CD4-positive, alpha-beta T cell treated with Interferon gamma for 1 hour (primary cell): ENCODE data around the gene LGALS1.
A peak's percentile ranks its signal among the peaks of the same experiment; 100 is the strongest.
"Not testable (repeated sequence)": the region's sequence is repeated elsewhere in the genome, so short reads cannot be mapped to it uniquely, and the experiment has no call there.

Source experiments
- DNase-seq: peaks from one replicate; pipeline ENCODE4 v3.0.0-alpha.2; 2020

Gene LGALS1

DNA sequence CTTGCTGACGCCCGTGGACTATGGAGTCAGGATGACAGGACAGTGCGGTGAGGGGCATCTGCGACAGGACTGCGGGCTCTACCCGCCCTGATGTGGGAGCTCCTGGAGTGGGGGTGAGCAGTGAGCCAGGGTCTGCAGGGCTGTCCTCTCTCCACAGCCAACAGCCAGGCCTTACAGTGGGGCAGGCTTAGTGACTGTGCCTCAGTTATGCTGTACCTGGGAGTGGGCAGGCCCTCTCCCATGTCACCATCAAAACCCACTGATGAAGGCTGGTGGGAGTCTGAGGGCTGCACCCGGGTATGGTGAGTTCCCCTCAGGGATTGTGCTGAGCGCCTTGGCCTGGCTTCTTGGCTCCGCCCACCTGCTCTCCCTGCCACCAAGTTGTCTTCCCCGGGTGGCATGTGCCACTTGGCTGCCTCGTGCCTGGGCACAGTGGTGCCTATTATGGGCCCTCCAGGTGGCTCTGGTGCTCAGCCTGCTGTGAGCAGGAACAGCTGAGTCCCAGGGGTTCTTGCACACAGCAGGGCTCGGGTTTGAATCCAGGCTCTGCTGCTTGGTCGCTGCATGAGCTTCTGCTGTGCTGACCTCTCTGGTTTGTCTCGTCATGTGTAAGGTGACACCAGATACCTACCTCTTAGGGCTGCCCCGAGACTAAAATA, 17.3 kb downstream of the LGALS1 start:
- DNase-seq = no peak

DNA sequence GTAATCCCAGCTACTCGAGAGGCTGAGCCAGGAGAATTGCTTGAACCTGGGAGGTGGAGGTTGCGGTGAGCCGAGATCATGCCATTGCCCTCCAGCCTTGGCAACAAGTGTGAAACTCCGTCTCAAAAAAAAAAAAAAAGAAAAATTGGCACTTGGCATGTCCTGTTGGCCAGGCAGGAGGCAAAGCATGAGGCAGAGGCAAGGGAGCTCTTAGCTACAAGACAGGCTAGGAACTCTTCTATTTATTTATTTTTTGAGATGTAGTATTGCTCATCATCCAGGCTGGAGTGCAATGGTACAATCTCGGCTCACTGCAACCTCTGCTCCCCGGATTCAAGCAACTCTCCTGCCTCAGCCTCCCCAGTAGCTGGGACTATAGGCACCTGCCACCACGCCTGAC, 18.7 kb downstream of the LGALS1 start:
- not testable (repeated sequence) for DNase-seq

DNA sequence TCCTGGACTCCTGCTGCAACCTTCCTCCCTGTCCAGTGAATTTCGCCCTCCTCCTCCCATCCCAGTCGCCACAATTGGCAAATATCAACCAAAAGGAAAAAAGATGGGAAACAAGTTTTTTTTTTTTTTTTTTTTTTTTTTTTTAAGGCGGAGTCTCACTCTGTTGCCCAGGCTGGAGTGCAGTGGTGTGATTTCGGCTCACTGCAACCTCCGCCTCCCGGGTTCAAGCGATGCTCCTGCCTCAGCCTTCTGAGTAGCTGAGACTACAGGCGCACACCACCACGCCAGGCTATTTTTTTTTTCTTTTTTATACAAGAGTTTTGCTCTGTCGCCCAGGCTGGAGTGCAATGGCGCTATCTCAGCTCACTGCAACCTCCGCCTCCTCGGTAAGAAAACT, 20.8 kb downstream of the LGALS1 start:
- not testable (repeated sequence) for DNase-seq

GRCh38 chr22:37696657-37697537, 21.5 kb downstream of the LGALS1 start, which contains the start of gene TRIOBP:
TRIOBP (plus strand) TSS chr22:37697048; CDS start chr22:37701366, 4,318 bp downstream.
- DNase-seq = peak; percentile 86

- DNase-seq = no peak
Measured at GRCh38 chr22:37697538-37697835, 22.1 kb downstream of the LGALS1 start.

GRCh38 chr22:37701141-37701786, 25.8 kb downstream of the LGALS1 start:
- DNase-seq = no peak

GRCh38 chr22:37703906-37704305, 28.5 kb downstream of the LGALS1 start:
- DNase-seq = no peak

DNA sequence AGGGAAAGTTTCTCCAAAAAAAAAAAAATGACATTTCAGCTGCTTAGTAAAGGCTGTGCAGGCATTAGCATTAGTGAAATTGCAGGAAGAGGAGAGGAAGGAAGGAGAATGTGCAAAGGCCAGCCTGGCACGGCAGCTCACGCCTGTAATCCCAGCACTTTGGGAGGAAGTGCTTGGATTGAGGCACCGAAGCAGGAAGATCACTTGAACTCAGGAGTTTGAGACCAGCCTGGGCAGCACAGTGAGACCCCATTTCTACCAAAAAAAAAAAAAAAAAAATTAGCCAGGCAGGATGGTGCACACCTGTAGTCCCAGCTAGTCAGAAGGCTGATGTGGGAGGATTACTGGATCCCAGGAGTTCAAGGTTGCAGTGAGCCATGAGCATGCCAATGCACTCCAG, 29.2 kb downstream of the LGALS1 start:
- DNase-seq = no peak

DNA sequence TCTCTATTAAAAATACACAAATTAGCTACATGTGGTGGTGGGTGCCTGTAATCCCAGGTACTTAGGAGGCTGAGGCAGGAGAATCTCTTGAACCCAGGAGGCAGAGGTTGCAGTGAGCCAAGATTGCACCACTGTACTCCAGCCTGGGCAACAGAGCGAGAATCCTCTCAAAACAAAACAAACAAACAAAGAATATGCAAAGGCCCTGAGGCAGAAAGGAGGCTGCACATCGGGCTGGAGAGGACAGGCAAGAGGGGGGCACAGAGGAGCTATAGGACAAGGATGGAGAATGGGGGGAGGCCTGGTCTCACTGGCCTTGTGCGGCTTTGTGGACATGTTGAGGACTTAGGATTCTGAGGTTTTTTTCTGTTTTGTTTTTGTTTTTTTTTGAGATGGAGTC, 29.8 kb downstream of the LGALS1 start:
- no peak for DNase-seq

- DNase-seq = peak; percentile 18
Measured at GRCh38 chr22:37708580-37709444, 33.4 kb downstream of the LGALS1 start.

DNA sequence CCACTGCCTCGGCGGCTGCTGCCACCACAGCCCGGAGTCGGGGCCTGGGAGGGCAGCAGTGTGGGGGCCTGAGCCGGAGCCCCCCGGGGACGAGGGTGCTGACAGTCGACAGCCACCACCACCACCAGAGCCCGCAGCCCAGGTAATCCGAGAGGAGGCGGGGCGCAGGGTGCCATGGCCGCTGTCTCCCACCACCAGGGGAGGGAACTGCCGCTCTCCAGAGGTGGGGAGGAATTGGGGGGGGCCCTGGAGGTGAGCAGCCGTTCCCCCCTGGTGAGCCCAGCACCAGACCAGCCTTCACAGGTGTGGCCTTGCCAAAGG, 34.0 kb downstream of the LGALS1 start:
- no peak for DNase-seq

GRCh38 chr22:37710675-37711074, 35.2 kb downstream of the LGALS1 start:
- no peak for DNase-seq

GRCh38 chr22:37711490-37711889, 36.1 kb downstream of the LGALS1 start:
- DNase-seq = no peak

DNA sequence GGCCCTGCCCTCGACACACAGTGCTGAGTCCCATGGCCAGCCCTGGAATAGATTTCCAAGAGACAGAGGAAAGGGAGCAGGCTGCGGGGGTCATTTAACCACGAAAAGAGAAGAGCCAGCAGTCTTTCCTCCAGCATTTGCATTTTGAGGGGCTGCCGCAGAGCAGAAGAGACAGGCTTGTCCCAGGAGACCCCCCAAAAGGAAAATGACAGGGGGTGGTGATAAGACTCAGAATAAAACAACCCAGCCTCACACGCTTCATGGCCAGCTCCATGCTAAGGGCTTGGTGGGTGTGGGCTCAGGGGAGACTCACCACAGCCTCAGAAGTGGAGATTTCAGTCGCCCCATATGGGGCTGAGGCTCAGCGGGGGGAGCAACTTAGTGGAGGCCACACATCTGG, 38.3 kb downstream of the LGALS1 start:
- no peak for DNase-seq

- DNase-seq = no peak
Measured at GRCh38 chr22:37714634-37715033, 39.2 kb downstream of the LGALS1 start.

- no peak for DNase-seq
Measured at GRCh38 chr22:37715760-37716159, 40.3 kb downstream of the LGALS1 start.

DNA sequence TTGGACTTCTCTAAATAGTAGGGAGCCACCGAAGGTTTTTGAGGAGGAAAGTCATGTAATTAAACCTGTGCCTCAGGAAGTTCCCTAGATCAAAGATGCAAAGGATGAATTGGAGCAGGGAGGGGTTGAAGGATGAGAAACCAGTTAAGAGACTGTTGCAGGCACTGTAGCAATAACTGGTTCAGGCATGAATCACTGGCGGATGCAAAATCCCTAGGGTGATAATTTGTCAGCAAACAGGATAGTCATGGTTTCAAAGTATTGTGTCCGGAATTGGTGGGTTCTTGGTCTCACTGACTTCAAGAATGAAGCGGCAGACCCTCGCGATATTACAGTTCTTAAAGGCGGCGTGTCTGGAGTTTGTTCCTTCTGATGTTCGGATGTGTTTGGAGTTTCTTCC, 41.3 kb downstream of the LGALS1 start:
- DNase-seq = no peak

GRCh38 chr22:37717235-37717634, 41.8 kb downstream of the LGALS1 start:
- DNase-seq = not testable (repeated sequence)

DNA sequence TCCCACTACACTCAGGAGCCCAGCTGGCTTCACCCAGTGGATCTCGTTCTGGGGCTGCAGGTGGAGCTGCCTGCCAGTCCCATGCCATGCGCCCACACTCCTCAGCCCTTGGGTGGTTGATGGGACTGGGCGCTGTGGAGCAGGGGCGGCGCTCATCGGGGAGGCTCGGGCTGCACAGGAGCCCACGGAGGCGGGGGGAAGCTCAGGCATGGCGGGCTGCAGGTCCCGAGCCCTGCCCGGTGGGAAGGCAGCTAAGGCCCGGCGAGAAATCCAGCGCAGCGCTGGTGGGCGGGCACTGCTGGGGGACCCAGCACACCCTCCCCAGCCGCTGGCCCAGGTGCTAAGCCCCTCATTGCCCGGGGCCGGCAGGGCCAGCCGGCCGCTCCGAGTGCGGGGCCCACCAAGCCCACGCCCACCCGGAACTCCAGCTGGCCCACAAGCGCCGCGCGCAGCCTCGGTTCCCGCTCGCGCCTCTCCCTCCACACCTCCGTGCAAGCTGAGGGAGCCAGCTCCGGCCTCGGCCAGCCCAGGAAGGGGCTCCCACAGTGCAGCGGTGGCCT, 42.4 kb downstream of the LGALS1 start:
- DNase-seq = not testable (repeated sequence)

DNA sequence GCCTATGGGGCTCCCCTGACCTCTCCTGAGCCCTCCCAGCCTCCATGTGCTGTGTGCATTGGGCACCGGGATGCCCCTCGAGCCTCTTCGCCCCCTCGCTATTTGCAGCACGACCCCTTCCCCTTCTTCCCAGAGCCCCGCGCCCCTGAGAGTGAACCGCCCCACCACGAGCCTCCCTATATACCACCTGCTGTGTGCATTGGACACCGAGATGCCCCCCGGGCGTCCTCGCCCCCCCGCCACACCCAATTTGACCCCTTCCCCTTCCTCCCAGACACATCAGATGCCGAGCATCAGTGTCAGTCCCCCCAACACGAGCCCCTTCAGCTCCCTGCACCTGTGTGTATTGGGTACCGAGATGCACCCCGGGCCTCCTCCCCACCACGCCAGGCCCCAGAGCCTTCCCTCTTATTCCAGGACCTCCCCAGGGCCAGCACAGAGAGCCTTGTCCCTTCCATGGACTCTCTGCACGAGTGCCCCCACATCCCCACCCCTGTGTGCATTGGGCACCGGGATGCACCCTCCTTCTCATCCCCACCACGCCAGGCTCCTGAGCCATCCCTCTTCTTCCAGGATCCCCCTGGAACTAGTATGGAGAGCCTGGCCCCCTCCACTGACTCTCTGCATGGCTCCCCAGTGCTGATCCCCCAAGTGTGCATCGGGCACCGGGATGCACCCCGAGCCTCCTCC, 50.3 kb downstream of the LGALS1 start:
- no peak for DNase-seq

DNA sequence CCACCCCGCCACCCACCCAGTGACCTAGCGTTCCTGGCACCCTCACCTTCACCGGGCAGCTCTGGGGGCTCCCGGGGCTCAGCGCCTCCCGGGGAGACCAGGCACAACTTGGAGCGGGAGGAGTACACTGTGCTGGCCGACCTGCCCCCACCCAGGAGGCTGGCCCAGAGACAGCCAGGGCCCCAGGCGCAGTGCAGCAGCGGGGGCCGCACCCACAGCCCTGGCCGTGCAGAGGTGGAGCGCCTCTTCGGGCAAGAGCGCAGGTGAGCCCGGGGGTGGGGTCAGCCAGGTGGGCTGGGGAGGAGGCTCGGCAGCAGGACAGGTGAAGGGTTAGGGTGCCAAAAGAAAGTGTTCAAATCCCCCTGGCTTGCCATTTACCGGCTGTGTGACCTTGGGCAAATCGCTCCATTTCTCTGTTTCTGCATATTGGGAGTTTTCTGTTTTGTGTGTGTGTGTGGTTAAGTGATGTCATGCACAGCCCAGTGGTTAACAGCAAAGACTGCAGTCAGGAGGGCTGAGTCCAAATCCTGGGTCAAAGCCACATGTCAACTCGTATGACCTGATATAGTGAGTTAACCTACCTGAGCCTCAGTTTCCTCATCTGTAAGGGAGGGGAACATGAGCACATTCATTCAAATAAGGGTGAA, 50.9 kb downstream of the LGALS1 start:
- DNase-seq = no peak

- DNase-seq = no peak
Measured at GRCh38 chr22:37728620-37729019, 53.2 kb downstream of the LGALS1 start.
